Choroid plexus epithelial cell (primary cell): ENCODE measurements around the gene CD72.

Experiments used
- DNase-seq: peaks from one replicate; pipeline ENCODE4 v3.0.0-alpha.2; 2010; ENCODE audit warnings: low read depth
- H3K4me3 ChIP-seq: 2 replicates; pipeline ENCODE4 v1.5.1; 2011; ENCODE audit warnings: low read depth, mild to moderate bottlenecking, control low read depth, low read length, moderate library complexity
- TF ChIP-seq, protein P1 (sequence below): conservative IDR thresholded peaks from 2 replicates; pipeline ENCODE4 v1.5.1; 2011; ENCODE audit warnings: low read depth, mild to moderate bottlenecking, control low read depth, inconsistent platforms, low read length, moderate library complexity

The CD72 gene

DNA sequence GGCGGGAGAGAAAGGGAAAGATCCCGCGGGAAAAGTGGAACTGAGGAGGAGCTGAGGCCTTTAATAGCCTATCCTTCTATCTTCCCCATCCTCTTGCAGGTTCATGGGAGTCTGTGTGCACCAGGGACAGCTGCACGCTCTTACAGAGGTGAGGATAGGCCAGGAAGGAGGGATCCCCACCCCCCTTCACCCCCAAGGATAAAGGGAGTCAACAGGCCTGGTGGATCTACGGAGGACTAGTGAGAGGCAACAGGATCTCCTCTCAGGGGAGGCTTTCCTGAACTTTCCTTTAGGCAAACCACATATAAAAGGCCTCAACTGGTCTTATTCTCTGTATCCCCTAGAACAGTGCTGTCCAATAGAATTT lies 12.1 kb downstream of the CD72 start:
- TF ChIP-seq, protein P1, sequence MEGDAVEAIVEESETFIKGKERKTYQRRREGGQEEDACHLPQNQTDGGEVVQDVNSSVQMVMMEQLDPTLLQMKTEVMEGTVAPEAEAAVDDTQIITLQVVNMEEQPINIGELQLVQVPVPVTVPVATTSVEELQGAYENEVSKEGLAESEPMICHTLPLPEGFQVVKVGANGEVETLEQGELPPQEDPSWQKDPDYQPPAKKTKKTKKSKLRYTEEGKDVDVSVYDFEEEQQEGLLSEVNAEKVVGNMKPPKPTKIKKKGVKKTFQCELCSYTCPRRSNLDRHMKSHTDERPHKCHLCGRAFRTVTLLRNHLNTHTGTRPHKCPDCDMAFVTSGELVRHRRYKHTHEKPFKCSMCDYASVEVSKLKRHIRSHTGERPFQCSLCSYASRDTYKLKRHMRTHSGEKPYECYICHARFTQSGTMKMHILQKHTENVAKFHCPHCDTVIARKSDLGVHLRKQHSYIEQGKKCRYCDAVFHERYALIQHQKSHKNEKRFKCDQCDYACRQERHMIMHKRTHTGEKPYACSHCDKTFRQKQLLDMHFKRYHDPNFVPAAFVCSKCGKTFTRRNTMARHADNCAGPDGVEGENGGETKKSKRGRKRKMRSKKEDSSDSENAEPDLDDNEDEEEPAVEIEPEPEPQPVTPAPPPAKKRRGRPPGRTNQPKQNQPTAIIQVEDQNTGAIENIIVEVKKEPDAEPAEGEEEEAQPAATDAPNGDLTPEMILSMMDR, result no peak
- no peak for DNase-seq
- peak overlapping the region; percentile 65 for H3K4me3 ChIP-seq

DNA sequence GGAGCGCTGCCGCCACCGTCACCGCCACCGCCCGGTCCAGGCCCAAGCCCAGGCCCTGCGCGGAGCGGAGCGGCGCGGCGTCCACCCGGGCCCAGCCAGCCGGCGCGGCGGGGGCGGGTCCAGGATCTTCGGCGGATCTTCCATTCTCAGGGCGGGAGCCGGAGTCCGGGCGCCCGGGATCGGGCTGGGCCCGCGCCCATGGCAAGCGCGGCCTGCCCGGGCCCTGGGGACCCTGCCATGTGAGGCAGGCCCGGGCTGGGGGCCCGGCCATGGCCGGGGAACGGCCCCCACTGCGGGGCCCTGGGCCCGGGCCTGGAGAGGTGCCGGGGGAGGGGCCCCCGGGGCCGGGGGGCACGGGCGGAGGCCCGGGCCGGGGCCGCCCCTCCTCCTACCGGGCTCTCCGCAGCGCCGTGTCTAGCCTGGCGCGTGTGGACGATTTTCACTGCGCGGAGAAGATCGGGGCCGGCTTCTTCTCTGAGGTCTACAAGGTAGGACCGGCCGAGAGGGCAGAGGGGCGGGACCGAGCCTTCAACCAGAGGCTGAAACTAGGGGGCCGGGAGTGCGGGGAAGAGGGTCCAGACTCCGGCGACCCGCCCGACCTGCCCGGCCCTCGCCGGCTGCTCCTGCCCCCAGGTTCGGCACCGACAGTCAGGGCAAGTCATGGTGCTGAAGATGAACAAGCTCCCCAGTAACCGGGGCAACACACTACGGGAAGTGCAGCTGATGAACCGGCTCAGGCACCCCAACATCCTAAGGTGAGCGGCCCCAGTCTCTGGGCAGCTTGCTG lies 12.7 kb downstream of the CD72 start:
- TF ChIP-seq, protein P1, result no peak
- peak overlapping the region; percentile 65 for H3K4me3 ChIP-seq
- peak; percentile 9 for DNase-seq

- TF ChIP-seq, protein P1, result no peak
- DNase-seq, result peak; percentile 62
- peak within 1 kb of the TSS; percentile 65 for H3K4me3 ChIP-seq
Observed at GRCh38 chr9:35604578-35605350, 13.4 kb downstream of the CD72 start, which contains the start of gene TESK1. TSS of gene TESK1 (plus strand) at chr9:35605262. CDS start at chr9:35605620, 358 bp downstream.

DNA sequence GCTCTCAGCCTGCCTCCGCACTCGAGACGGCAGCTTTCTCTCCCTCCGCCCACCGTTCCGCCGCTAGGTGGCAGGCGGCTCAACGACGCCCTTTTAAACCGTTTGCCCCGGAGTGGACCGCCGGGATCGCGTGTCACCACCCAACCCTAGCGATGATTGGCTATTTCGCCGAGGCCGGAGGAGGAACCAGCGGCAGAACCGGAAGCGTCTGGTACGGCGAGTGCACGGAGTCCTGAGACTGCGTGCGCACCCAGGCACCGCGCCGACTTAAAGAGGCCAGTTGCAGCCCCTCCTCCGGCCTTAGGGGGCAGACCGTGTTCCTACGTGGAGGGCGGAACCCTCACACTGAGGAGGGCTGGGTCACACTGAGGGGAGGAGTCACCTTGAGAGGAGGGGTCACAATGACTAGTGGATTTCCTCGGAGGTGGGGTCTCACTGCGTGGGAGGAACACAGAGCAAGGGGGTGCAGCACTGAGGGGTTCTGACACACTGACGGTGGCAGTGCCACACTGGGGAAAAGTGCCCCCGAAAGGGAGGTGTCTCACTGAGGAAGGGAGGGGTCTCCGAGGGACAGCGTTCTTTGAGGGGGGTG lies 14.1 kb downstream of the CD72 start:
- peak overlapping the region; percentile 65 for H3K4me3 ChIP-seq
- peak; percentile 100 for DNase-seq
- TF ChIP-seq, protein P1, result peak; percentile 85

DNA sequence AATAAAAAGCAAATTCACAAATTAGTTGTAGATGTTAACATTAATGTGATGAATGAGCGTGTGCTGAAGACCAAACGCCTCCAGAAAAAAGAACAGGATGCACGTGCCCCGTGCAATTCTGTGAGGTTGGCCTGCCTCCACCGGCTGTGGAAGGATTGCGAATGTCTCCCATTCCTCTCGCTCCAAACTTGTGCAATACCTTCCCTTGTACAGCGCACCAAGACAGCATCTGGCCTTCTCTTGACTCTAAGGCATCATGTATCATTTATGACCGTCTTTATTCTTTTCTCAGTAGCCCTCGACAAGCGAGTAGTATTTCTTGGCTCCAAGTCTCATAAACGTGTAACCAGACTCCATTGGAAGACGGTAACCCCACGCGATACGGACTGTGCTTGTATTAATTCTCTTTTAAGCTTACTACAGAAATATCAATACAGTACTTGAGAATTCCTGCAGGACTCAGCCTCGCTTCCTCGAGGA lies 14.7 kb downstream of the CD72 start:
- TF ChIP-seq, protein P1, result no peak
- peak overlapping the region; percentile 50 for H3K4me3 ChIP-seq
- DNase-seq, result peak; percentile 93

DNA sequence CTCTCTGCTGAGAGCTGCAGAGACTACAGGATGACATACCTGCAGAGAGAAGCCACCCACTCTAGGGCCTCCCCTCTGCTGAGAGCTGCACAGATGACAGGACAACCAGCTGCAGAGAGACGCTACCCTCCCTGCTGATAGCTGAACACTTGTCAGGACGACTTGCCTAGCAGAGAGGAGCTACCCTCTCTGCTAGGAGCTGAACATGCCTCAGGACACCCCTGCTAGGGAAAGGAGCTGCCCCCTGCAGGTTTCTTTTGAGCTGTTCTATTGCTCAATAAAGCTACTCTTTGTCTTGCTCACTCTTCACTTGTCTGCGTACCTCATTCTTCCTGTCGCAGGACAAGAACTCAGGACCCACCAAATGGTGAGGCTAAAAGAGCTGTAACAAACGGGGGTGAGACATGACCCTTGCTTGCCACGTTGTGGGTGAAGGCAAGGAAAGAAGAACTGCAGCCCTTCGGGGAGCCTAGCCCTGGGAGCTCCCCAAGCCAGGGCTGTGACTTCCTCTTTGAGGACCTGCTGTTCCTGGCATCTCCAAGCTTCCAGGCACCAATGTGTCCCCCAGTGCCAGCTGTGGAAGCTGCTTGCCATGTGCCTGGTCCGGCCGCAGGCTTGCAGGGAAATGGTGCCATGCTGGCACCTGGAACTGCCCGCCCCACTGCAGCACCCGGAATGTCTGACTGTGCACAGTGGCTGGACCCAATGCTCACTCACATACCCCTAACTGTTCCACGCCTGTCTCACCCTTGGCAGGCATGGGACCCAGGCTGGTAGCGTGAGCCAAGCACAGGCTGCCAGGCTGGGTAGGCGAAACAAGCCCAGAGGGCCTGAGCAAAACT lies 18.2 kb downstream of the CD72 start:
- no peak overlapping the region for H3K4me3 ChIP-seq
- TF ChIP-seq, protein P1, result peak; percentile 52
- peak; percentile 47 for DNase-seq
